Vagina (tissue), 2 donors: Measurements from ENCODE around the gene JAKMIP3. TPM values are rescaled to one million over a fixed set of nuclear protein-coding genes. Genes with fewer than 3 reads are reported as not detected.

Experiments used
- DNase-seq, 2 donors: peaks; one replicate each; pipeline ENCODE4 v3.0.0-alpha.2; 2017; ENCODE audit errors: extremely low spot score in 2 of 2
- H3K27ac ChIP-seq: fragments of 200-600 bp; sonication (generic); one replicate; pipeline ENCODE4 v1.5.1; 2019
- H3K27me3 ChIP-seq: fragments of 200-600 bp; sonication (generic); one replicate; pipeline ENCODE4 v1.5.1; 2019
- H3K36me3 ChIP-seq, 2 donors: fragments of 200-600 bp; sonication (generic); one replicate each; pipeline ENCODE4 v1.5.1; 2017 to 2019
- H3K4me1 ChIP-seq: fragments of 200-600 bp; sonication (generic); one replicate; pipeline ENCODE4 v1.5.1; 2019
- H3K4me3 ChIP-seq, 2 donors: fragments of 200-600 bp; sonication (generic); 1 replicate in 1 of 2; 2 replicates in 1 of 2; pipeline ENCODE4 v1.5.1; 2016 to 2019
- H3K9me3 ChIP-seq: fragments of 200-600 bp; sonication (generic); one replicate; pipeline ENCODE4 v1.5.1; 2019
- CTCF ChIP-seq, 3 experiments: fragments of 450-650 bp in 2 of 3; fragments of 200-600 bp in 1 of 3; sonication (generic) in 1 of 3; IDR thresholded peaks; one replicate each; pipeline ENCODE4 v1.5.1; 2017 to 2019; ENCODE audit warnings: antibody characterized with exemption in 3 of 3, mild to moderate bottlenecking in 2 of 3, moderate library complexity in 2 of 3
- POLR2A ChIP-seq, 2 donors: fragments of 450-650 bp; IDR thresholded peaks; one replicate each; pipeline ENCODE4 v1.6.1; 2017; ENCODE audit warnings: antibody characterized with exemption in 2 of 2, mild to moderate bottlenecking in 2 of 2, moderate library complexity in 2 of 2
- POLR2AphosphoS5 ChIP-seq, 2 donors: sonication (generic); formaldehyde crosslinking; IDR thresholded peaks; one replicate each; pipeline ENCODE4 v1.9.0; 2017; ENCODE audit warnings: antibody characterized with exemption in 2 of 2, mild to moderate bottlenecking in 2 of 2, low read depth in 1 of 2; ENCODE audit not compliant: insufficient read depth in 1 of 2
- intact Hi-C: fragments of 100-400 bp; cut with DNase I; formaldehyde crosslinking; loops from one replicate; pipeline ENCODE4 v1.15.1; 2023
- total RNA-seq: library from RNA; depleted of rRNA; stranded (reverse); fragments of >200 nt; gene quantifications from one replicate; pipeline ENCODE4 v1.2.3, GENCODE V29; 2016

JAKMIP3 gene
- total RNA-seq, 1 donor from 2014 or later, result 0.49 TPM

- Histone ChIP-seq H3K36me3 (no peaks in the 10 kb centered on the region), H3K9me3 (no peaks in the 10 kb centered on the region), H3K27ac (no peak overlapping the region), H3K27me3 (no peaks in the 10 kb centered on the region), H3K4me1 (peaks cover 11% of the 10 kb centered on the region), H3K4me3 (no peak overlapping the region)
- peak; percentile 2 to 71 for DNase-seq
- intact Hi-C loops, result no loop called here
- TF ChIP-seq POLR2AphosphoS5 (IDR thresholded peaks at IDR 0.05; ENCODE audit: insufficient read depth in 1 of 2, low read depth in 1 of 2) (no peak), POLR2A (IDR thresholded peaks at IDR 0.05) (no peak), CTCF (IDR thresholded peaks at IDR 0.05) (no peak)
Observed at GRCh38 chr10:132061030-132061429, 4.7 kb upstream of the JAKMIP3 start.

GRCh38 chr10:132061465-132061864 lies 4.3 kb upstream of the JAKMIP3 start:
- Histone ChIP-seq H3K9me3 (no peaks in the 10 kb centered on the region), H3K36me3 (no peaks in the 10 kb centered on the region), H3K4me1 (peaks cover 16% of the 10 kb centered on the region), H3K4me3 (no peak overlapping the region), H3K27ac (no peak overlapping the region), H3K27me3 (no peaks in the 10 kb centered on the region)
- peak; percentile 25 to 52 for DNase-seq
- intact Hi-C loops, result no loop called here
- TF ChIP-seq CTCF (IDR thresholded peaks at IDR 0.05) (no peak), POLR2AphosphoS5 (IDR thresholded peaks at IDR 0.05; ENCODE audit: insufficient read depth in 1 of 2, low read depth in 1 of 2) (no peak), POLR2A (IDR thresholded peaks at IDR 0.05) (no peak)

- H3K4me3 ChIP-seq, result no peak overlapping the region
- TF ChIP-seq CTCF (IDR thresholded peaks at IDR 0.05), result no peak
- TF ChIP-seq POLR2AphosphoS5 (IDR thresholded peaks at IDR 0.05; ENCODE audit: insufficient read depth in 1 of 2, low read depth in 1 of 2), result no peak
- TF ChIP-seq POLR2A (IDR thresholded peaks at IDR 0.05), result no peak
- intact Hi-C loops, result no loop called here
- no peaks in the 10 kb centered on the region for H3K9me3 ChIP-seq
- H3K27ac ChIP-seq, result no peak overlapping the region
- no peaks in the 10 kb centered on the region for H3K36me3 ChIP-seq
- no peaks in the 10 kb centered on the region for H3K27me3 ChIP-seq
- DNase-seq, result peak; percentile 52 to 70
- H3K4me1 ChIP-seq, result peaks cover 18% of the 10 kb centered on the region
Observed at GRCh38 chr10:132062116-132062515, 3.6 kb upstream of the JAKMIP3 start.

GRCh38 chr10:132062641-132063390 lies 2.9 kb upstream of the JAKMIP3 start:
- H3K27ac ChIP-seq, result no peak overlapping the region

More at GRCh38 chr10:132062641-132063390, 2.9 kb upstream of the JAKMIP3 start:
- H3K4me1 ChIP-seq, result peaks cover 18% of the 10 kb centered on the region
- intact Hi-C loops, result no loop called here
- no peak overlapping the region for H3K4me3 ChIP-seq
- H3K27me3 ChIP-seq, result no peaks in the 10 kb centered on the region
- no peak for TF ChIP-seq POLR2AphosphoS5 (IDR thresholded peaks at IDR 0.05; ENCODE audit: insufficient read depth in 1 of 2, low read depth in 1 of 2)
- no peak for TF ChIP-seq POLR2A (IDR thresholded peaks at IDR 0.05)
- TF ChIP-seq CTCF (IDR thresholded peaks at IDR 0.05), result no peak
- no peaks in the 10 kb centered on the region for H3K9me3 ChIP-seq
- no peaks in the 10 kb centered on the region for H3K36me3 ChIP-seq
- DNase-seq, result peak; percentile 77 to 92
